GM18507 (cell line): Measurements from ENCODE around the gene MRPL44.
A peak's percentile ranks its signal among the peaks of the same experiment; 100 is the strongest.
"Not testable (repeated sequence)": the region's sequence is repeated elsewhere in the genome, so short reads cannot be mapped to it uniquely, and the experiment has no call there.

Source experiments
- DNase-seq: peaks from one replicate; pipeline ENCODE4 v3.0.0; 2011; ENCODE audit warnings: low read depth; ENCODE audit not compliant: insufficient read length; ENCODE audit errors: extremely low spot score
- FAIRE-seq: peaks from 2 replicates; lab custom pipeline; 2011; peaks lifted over from hg19 to GRCh38; lab: Jason Lieb, UNC

MRPL44 gene

DNA sequence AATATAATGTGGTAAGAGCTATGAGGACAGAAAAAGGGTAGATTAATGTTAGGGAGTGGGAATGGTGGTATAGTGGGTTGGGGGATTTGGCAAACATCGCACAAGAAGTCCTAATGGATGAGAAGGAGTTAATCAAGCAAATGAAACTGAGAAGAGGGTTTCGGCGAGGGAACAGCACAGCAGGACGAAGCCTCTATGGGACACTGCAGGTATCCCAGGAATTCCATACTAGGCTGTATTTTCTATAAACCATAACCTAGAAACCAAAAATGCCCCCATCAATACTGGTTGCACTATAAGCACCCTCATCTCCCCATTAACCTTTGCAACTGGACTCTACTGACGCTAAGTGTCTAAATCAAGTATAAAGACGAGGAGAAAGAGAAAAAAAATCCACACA lies 22.4 kb upstream of the MRPL44 start:
- no peak for FAIRE-seq
- DNase-seq, result no peak

DNA sequence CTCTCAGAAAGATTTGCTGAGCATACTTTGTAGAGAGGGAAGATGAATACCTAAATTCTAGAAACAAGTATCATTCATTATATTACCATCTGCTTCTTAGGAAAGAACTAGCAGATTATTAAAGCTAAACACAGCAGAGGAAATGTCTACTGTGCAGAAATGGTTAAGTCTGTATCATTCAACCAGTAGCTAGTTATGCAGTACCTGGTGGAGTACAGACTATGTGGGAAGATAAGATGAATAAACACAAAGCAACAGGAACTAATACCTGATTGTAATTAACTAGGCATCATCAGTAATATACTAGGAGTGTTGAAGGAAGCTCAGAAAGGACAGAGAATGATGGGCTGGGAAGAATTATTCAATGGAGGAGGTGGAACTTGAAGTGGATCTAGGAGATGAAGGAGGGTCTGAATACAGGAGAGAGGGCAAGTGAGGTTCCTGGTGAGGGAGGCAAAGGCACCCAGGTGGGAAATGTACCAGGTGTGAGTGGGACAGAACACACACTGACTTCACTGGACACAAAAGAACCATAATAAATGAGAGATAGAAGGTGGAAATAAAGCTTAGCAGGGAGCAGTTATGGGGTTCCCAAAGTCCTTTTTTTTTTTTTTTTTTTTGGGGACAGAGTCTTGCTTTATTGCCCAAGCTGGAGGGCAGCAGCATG lies 21.7 kb upstream of the MRPL44 start:
- DNase-seq (no peak), FAIRE-seq (no peak)

DNA sequence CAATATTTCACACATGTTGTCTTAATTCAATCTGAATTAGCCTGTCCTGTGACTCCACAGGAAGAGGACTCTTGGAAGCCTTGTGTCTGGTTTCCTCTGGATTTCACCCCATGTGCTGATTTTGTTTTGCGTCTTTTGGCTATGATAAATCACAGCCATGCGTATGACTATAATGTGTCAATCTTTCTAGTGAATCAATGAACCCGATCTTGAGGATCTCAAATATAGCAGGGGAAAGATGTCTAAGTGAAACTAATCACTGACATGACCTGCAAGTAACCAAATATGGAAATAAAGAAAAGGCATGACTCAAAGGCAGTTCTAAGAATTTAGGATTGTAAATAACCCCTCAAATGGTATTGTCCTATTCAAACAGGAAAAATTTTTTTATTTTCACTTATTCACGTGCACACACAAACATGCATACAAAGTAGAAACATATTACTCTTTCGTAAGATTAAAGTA lies 20.4 kb upstream of the MRPL44 start:
- DNase-seq (no peak), FAIRE-seq (no peak)

DNA sequence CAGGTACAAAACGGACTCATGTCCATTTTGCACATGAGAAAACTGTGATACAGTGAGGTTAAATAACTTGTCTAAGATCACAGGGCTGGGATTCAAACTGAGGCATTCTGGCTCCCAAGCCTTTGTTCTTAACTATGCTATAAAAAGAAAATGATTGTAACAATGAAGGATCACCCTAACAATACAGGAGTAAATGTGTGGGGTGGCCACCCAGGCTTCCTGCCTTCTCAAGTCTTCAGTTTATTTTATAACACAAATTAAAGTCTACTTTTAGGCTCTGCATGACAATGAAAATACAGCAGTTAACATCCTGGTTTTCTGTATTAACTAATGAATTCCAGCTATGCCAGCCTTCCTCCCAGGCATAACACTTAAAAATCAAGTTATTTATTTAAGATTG lies 19.7 kb upstream of the MRPL44 start:
- no peak for FAIRE-seq
- DNase-seq, result no peak

DNA sequence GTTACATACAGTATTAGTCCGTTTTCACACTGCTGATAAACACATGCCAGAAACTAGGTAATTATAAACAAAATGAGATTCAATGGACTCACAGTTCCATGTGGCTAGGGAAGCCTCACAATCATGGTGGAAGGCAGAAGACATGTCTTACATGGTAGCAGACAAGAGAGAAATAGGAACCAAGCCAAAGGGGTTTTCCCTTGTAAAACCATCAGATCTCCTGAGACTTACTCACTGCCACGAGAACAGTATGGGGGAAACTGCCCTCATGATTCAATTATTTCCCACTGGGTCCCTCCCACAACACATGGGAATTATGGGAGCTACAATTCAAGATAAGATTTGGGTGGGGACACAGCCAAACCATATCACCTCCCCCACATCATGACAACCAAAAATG lies 17.8 kb upstream of the MRPL44 start:
- DNase-seq, result not testable (repeated sequence)
- peak; percentile 84 for FAIRE-seq

DNA sequence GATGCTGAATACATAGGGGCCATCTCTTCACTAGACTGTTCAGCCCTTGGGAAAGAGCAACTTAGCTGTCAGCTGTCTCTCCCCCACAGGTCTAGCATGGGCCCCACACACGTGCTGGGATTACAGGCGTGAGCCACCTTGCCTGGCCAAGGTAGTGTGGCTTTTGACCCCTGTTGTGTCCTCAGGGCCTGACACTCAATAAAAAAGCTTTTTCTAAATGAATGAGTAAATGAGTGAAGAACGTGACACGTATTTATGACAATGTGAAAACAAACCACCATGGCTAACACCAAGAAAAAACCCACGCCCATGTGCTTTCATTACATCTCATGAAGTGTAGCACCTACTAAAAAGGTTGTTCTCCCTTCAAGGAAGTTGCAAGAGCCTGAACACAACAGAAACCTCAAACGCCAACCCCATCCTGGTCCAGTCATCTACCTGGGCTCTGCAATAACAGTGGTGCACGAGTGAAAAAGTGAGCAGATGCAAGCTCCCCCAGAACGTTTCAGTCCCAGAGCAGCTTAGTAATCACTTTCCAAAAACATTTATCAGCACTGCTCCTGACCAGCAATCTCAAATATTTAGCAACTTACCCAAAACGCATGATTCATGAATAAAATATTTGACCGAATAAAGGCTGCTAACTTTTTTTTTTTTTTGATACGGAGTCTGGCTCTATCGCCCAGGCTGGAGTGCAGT lies 15.5 kb upstream of the MRPL44 start:
- DNase-seq, result no peak
- FAIRE-seq, result peak; percentile 82

DNA sequence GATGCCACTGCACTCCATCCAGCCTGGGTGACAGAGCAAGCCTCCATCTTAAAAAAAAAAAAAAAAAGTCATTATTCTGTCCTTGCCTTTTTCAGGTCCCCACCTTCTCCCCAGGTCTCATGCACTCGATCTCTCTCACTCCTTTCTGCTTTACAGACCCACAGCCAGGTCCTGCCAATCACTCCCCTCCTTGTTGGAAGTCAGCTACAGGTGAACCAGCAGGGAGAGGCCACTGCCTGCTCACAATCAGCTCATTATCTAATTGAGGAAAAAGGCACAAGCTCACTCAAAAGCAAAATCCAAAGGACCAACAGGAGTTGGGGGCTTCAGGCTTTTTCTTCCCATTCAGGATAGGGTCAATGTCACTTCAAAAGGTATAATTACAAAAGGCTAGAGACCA lies 14.1 kb upstream of the MRPL44 start:
- DNase-seq, result no peak

DNA sequence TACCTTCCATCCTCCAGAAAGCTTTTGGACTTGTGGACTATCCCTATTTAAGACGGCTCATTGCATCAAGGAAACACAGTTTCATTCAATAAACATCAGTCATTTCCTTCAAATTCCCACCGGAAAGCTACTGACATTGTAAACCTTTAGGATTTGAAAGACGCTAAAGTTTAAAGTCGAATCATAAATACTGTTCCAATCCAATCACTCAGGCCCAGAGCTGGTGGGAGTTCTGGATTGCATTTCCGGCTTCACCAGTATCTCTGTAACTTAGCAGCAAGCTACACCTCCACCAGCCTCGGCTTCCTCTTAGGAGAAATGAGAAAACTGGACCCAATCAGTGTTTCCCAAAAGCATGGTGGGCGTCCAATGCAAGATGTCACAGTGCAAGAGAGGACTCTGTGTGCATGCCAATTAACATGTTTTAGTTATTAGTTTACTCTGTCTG lies 13.7 kb upstream of the MRPL44 start:
- FAIRE-seq (peak; percentile 52), DNase-seq (no peak)

More for the DNA sequence above, 14.1 kb upstream of the MRPL44 start:
- no peak for FAIRE-seq

DNA sequence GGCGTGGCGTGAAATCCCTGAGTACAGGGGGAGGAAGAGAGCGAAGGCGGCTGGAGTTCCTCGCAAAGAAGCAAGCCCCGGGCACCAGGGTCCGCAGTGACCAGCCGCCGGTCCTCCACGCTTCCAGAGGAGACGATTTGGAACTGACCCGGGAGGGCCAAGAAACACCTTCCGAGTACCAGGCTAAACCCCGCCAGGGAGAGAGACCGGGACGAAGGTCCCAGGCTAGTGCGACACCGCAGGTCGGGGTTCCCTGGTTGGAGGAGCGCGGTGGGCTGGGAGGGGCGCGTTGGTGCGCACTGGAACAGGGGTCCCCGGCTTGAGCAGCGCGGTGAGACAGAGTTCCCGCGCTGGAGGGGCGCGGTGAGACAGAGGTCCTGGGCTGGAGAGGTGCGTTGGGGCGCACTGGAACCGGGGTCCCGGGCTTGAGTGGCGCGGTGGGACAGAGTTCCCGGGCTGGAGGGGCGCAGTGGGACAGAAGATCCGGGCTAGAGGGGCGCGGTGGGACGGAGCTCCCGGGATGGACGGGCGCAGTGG lies 13.0 kb upstream of the MRPL44 start:
- FAIRE-seq, result peak; percentile 64
- DNase-seq, result no peak

DNA sequence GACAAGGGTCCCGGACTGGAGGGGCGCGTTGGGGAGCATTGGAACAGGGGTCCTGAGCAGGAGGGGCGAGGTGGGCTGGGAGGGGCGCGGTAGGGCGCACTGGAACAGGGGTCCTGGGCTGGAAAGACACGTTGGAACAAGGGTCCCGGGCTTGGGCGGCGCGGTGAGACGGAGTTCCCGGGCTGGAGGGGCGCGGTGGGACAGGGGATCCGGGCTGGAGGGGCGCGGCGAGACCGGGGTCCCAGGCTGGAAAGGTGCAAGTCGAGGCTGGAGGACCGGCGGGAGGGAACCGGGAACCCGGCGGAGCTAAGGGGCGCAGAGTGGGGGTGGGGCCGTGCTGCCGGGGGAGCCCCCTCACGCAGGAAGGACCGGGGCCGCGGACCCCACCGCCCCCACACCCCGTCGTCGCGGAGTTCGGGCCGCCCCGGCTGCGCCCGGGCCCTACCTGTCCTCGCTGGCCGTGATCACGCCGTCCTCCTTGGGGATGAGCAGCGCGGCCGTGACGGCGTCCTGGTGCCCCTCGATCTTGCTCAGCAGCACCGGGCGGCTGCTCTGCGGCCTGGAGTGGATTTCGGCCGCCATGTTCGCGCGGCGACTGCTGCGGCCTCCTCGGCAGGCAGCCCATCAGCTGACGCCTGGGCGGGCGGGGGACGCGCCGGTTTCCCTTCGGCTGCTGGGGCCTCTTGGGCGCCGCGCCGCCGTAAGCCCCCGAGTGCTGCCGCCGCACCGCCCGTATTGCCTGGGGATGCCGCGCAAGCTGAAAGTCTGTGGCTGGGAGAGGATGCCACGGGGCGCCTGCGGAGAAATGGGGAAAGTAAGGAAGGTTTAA lies 12.3 kb upstream of the MRPL44 start, which contains the start of gene WDFY1:
WDFY1 (minus strand) TSS at position 633 of the 829 bp plus-strand sequence; CDS start at position 582, 51 bp downstream.
- FAIRE-seq (peak; percentile 81), DNase-seq (peak; percentile 81)

DNA sequence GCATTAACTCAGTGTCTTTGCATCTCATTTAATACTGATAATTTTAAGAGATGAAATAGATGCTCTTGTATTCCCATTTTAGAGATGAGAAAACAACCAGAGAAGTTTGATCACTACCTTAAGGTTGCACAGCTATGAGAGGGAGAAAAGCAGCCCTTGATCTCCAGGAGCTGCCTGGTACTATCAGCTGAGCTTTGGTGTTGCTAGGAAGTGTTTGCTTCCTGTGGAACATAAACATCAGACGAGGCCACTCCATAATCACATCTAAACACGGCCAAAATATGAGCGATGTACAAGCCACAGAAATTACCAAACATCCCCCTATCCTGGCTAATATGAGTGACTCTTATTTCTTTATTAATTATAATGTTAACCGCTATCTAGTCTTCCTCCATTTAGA lies 11.5 kb upstream of the MRPL44 start:
- FAIRE-seq (no peak), DNase-seq (no peak)

DNA sequence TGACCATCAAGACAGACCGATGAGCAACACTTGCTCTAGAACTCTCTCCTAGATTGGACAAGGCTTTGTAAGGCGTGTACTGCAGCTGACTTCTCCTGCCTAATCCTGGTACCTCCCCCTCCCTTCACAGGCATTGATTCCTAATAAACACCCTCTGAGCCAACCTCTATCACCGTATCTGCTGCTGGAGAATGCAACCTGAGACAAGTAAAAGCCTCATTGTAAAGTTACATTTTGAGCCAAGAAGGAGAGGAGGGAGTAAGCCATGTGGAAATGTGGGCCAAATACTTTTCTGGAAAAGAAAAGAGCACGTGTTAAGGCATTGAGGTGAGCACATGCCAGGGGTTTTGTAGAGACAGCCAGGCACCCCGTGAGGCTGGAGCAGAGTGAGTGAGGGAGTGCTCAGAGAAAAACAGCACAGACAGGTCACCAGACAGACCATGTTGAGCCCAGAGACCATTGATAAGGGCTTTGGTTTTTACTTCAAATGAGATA lies 9.5 kb upstream of the MRPL44 start:
- DNase-seq, result no peak
- no peak for FAIRE-seq

DNA sequence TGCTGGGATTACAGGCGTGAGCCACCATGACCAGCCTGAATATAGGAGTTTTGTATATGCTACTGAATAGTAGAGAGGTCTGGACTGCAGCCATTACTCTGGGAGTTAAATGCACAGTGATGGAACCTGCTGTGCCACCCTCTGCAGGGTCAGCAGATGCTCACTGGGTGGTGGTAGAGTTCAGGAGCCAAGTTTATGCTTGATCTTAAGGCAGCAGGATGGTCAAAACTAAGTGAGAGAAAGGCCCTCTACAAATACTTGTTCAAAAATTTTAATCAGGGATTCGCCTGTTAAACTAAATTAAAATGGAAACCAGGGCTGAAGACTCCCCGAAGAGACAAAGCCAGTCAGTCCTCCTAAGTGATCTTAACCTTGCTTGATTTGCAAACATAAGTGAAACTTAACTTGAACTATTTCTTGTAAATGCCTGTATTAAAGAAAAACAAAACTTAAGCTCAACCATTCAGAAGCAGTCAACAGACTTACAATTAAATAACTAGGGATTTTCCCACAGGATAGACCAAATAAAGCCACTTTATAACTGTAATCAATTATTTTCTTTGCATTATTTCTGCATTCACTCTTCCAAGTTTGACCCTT lies 7.9 kb upstream of the MRPL44 start:
- peak; percentile 86 for FAIRE-seq
- no peak for DNase-seq

DNA sequence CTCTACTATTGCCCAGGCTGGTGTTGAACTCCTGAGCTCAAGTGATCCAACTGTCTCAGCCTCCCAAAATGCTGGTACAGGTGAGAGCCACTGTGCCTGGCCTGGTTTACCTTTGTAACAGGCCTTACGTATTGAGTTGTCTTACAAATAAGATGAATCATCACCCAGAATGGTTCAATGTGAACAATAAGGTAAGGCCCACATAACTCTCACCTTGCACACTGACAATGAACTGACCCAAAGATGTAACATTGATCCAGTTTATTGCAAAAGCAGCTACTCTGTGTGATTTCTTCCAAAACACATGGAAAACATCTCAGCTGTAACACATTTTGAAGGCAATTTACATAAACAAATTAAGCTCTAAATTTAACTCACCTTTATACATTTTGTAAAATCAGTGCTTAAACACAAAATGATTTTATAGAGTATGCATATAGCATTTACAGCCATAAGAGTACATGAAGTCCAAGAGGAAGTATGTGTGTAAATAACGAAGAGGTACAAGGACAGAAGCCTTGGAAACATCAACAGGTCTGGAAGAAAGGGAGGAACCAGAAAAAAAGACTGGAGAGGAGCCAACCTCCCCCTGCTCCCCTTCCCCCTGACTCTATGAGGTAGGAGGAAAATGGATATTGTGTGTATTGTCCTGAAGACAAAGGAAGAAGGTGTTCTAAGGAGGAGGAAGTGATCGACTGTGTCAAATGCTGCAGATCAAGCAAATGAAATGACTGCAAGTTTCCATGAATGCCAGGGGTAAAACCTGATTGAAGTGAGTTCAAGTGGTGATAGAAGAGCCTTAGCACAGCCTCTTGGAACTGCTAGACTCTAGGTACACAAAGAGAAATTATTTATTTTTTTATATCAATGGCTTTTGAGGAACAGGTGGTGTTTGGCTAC lies 6.6 kb upstream of the MRPL44 start:
- FAIRE-seq (peak; percentile 66), DNase-seq (no peak)

DNA sequence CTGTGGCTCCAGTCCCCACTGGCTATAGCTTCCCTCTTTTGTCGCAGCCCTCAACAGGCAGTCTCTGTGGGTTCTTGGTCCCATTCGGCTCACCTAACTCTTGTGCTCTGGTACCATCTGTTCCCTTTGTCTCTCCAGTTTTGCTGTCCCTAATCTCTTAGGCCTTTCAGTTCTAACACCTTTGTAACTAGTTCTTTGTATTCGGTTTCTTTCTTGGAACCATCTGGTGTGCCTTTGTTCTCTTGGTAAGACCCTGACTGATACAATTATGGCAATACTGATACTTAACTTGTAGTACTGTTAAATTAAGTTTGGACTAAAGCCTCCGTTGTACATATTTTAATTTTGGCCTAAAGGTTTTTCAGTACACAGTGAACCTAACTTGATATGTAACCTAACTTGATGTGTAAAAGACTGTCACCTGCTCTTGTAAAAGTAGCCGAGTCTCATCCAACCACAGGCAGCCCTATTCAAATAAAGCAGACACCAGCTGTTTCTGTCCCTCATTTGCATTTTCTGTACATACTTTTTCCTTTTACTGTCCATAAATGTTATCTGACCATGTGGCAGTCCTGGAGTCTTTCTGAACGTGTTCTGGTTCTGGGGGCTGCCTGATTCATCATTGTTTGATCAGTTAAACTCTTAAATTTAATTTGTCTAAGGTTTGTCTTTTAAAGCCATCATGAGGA lies 4.8 kb upstream of the MRPL44 start:
- peak; percentile 95 for FAIRE-seq
- no peak for DNase-seq

DNA sequence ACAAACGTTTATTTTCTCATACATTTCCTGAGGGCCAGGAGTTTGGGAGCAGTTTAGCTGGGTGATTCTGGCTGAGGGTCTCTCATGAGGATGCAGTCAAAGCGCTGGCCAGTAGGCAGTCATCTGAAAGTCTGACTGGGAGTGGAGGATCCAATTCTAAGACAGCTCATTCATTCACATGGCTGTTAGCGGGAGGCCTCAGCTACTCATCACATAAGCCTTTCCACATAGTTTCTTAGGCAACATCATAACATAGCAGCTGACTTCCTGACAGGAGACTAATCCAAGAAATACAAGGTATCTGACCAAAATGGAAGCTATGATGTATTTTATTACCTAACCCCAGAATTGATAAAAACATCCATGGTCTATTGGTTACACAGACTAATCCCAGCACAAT lies 2.9 kb upstream of the MRPL44 start:
- FAIRE-seq (no peak), DNase-seq (no peak)

DNA sequence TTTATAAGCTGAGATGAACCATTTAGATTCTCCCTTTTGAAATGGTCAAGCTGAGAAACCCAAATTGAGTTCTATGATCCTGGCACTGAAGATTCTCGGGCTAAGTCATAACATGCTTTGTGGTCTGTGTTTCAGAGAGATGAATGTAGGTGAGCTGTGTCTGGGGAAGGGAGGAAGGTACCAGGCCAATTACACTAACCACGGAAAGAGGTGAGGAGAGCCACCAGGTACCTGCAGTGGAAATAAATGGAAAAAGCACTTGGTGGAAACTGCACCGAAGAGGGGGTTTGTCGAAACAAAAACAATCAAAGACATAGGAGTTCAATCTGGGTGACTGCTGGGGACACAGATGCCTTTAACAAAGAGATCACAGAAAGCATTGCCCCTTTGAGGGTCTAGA lies 963 bp upstream of the MRPL44 start:
- DNase-seq, result no peak

DNA sequence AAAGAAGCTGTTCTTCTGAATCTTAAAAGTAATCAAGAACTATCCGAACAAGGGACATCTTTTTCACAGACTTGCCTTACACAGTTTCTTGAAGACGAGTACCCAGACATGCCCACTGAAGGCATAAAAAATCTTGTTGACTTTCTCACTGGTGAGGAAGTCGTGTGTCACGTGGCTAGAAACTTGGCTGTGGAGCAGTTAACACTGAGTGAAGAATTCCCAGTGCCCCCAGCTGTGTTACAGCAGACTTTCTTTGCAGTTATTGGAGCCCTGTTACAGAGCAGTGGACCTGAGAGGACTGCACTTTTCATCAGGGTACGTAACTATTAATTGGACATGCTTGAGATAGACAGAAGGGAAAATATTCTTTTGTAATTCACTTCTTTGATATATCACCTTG lies 2.4 kb downstream of the MRPL44 start:
- no peak for DNase-seq
- FAIRE-seq, result no peak

More for the DNA sequence above, 963 bp upstream of the MRPL44 start:
- FAIRE-seq, result peak; percentile 87
